ENCODE results near the gene EDARADD.
A peak's percentile ranks its signal among the peaks of the same experiment; 100 is the strongest.

The EDARADD gene

GRCh38 chr1:236520445-236521005 is 126.4 kb downstream of the EDARADD start:
- no peak for DNase-seq

DNA sequence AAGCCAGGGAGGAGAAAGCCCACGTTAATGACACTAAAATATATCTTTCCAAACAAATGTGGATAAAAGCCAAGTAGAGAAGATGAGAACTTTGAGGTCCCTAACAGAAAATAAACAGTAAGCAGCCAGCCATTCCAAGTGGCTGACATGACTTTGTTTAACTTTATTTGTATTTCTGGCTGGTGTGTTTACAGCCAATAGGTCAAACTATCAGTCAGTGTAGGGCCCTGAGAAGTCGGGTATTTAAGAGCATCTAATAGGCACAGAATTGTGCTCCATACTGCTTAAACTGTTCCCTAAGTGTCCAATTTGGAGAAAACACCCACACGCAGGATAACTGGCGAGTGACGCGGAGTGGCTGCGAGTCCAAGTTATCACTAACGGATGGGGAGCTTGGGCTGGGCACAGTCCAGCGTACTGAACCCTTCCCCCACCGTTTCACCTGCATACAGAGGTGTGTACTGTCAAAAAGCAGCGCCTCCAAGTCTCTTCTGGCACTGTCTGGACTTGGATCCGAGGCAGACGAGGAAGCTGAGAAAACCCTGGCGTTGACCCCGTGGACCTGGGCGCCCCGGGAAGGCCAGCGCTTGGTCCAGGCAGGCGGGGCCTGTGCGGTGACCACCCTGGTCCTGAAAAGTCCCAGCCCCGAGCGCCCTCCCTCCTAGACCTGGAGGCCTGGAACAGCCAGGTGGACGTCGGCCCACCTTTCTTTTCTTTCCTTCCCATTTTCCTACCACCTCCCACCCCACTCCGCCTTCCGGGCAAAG is 129.0 kb downstream of the EDARADD start:
- DNase-seq, result peak; percentile 27

DNA sequence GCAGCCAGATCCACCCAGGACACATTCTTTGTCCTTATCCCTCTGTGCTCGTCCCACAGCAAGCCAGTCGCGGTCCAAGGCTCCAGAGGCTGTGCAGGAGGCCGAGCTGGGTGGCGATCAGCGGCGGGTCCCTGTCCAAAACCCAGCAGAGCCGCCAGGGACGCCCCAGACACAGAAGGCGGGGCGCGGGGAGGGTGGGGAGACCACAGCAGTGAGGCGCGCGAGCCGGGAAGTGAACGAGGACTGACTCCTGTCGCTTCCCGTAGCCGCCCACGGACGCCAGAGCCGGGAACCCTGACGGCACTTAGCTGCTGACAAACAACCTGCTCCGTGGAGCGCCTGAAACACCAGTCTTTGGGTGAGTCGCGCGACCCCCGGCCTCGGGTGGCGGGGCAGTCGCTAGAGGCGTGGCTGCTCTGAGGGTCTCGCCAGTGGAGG is 129.6 kb downstream of the EDARADD start, which contains the start of gene LGALS8:
Gene LGALS8, plus strand, starts transcription at position 279 of the 438 bp plus-strand sequence. CDS start 2,089 bp downstream, outside the sequence.
- DNase-seq, result peak; percentile 17

- DNase-seq, result peak; percentile 69
Observed at GRCh38 chr1:236524142-236524894, 130.2 kb downstream of the EDARADD start.

GRCh38 chr1:236524895-236525184 is 130.8 kb downstream of the EDARADD start:
- no peak for DNase-seq

- no peak for DNase-seq
Observed at GRCh38 chr1:236526079-236526478, 132.0 kb downstream of the EDARADD start.

DNA sequence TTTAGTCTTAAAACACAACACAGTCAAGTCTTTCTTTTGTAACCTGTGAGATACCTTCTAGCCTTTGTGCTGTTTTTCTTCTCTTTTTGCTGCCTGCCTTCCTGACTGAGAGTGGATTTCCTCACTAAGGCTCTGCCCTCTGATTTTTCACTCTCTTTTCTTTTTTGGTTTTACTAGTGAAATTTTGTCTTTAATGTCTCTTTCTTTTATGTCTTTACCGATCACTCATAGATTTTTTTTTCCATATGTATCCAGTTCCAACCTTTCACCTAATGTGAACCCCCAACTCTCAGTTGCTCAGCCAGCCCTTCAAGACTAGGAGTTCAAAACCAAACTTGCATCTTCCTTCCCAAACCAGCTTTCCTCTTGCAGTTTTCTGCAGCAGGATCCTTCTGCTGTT is 136.2 kb downstream of the EDARADD start:
- DNase-seq, result no peak

- no peak for DNase-seq
Observed at GRCh38 chr1:236530959-236531358, 136.9 kb downstream of the EDARADD start.

GRCh38 chr1:236532850-236533249 is 138.8 kb downstream of the EDARADD start:
- no peak for DNase-seq

DNA sequence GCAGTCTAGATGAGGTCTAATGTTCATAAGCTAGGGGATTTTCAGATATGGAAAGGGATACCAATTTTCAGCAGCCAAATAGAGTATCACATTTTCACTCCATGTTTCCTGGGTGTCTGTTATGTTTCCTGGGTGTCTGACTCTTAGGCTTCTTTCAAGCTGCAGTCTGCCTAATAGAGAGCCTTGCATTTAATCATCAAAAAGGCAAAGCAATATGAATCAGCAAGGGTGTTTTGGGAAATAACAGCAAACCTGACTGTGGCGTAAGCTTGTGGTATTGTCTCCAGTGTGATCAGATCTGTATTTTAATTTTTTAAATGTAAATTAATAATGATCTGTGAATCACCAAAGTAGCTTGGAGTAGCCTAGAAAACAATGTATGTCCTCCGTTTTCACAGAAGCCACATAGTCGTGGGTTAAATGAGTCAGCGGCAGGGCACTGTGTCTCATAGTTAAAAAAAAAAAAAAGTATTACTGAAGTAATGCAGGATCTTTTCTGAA is 140.1 kb downstream of the EDARADD start:
- DNase-seq, result no peak

Measured in NCI-H2029 (cell line).